Activated naive CD8-positive, alpha-beta T cell treated with anti-CD3 and anti-CD28 coated beads, Interleukin-2, amount 50 U/mL, for 24 hours (primary cell): ENCODE measurements around the gene TCF3.
"Not testable (repeated sequence)": the region's sequence is repeated elsewhere in the genome, so short reads cannot be mapped to it uniquely, and the experiment has no call there.

Source experiments
- ATAC-seq: fragments of 150-1000 bp; cut with Tn5 transposase; one replicate; pipeline ENCODE4 v1.10.0; 2021
- DNase-seq: peaks from one replicate; pipeline ENCODE4 v3.0.0; 2021
- H3K27ac Mint-ChIP-seq: one replicate; pipeline ENCODE4 v1.8.0; 2021; ENCODE audit warnings: mild to moderate bottlenecking, mixed read lengths
- H3K27me3 Mint-ChIP-seq: one replicate; pipeline ENCODE4 v1.8.0; 2021; ENCODE audit warnings: mixed read lengths
- H3K36me3 Mint-ChIP-seq: one replicate; pipeline ENCODE4 v1.8.0; 2021; ENCODE audit warnings: low read depth, mixed read lengths
- H3K4me1 Mint-ChIP-seq: one replicate; pipeline ENCODE4 v1.8.0; 2021; ENCODE audit warnings: mixed read lengths
- H3K4me3 Mint-ChIP-seq: one replicate; pipeline ENCODE4 v1.8.0; 2021; ENCODE audit warnings: mild to moderate bottlenecking, moderate library complexity, mixed read lengths
- H3K9me3 Mint-ChIP-seq: one replicate; pipeline ENCODE4 v1.8.0; 2021; ENCODE audit warnings: mixed read lengths

Gene TCF3

DNA sequence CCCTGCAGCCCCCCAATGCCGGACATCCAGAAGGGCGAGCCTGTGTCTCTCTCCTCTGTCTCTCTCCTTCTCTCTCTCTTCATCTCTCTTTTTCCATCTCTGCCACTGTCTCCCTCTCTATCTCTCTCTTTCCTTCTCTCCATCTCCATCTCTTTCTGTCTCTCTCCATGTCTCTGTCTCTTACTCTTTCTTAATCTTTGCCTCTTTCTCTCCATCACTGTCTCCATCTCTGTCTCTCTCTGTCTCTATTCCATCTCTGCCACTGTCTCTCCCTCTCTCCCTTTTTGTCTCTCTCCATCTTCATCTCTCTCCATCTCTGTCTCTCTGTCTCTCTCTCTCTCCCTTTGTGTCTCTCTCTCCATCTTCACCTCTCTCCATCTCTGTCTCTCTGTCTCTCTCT lies 25.7 kb upstream of the TCF3 start:
- H3K9me3 Mint-ChIP-seq: no peaks in the 10 kb centered on the region
- H3K36me3 Mint-ChIP-seq: no peaks in the 10 kb centered on the region
- H3K4me1 Mint-ChIP-seq: no peaks in the 10 kb centered on the region
- no peak for DNase-seq
- H3K27me3 Mint-ChIP-seq: peaks cover 59% of the 10 kb centered on the region
- no peak overlapping the region for H3K27ac Mint-ChIP-seq
- ATAC-seq: no peak
- no peak overlapping the region for H3K4me3 Mint-ChIP-seq

DNA sequence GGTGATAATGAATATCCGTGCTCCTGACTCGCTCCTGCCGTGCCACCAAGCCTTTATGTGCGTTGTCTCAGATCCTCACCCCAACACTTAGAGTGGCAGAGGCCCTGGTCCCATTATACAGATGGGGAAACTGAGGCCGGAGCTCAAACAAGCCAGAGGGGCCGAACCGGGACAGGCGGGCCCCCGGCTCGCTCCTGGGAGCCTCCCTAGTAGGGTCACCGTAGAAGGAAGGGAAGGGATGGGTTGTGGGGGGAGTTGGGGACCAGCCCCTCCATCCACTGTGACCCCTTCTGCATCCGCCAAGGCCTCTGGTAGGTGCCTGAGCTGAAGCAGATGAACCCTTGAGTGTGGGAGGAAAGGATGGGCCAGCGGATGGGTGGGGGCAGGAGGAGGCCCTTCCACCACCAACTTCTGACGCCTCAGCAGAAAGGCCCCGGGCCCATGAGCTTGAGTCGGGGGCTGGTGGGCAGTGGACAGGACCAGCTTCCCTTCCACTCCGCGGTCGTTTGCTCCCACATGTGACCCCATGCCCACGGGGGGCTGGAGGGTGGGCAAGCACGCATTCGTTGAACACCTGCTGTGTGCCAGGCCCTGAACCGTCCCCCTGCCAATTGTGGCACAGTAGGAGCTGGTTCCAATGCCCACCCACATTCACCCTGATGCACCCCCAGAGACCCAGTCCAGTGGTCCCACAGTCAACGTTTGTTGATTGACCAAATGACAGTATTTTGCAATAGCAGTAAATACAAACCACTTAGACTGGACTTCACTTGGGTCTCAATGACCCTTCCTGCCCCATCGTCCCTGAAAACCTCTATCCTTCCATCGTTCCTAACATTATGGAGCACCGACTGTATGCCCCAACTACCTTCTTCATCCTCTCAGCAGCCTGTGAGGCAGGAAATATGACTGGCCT lies 24.2 kb upstream of the TCF3 start:
- H3K27me3 Mint-ChIP-seq: peaks cover 56% of the 10 kb centered on the region
- peaks cover 3% of the 10 kb centered on the region for H3K4me1 Mint-ChIP-seq
- no peaks in the 10 kb centered on the region for H3K9me3 Mint-ChIP-seq
- no peak overlapping the region for H3K27ac Mint-ChIP-seq
- H3K4me3 Mint-ChIP-seq: no peak overlapping the region
- ATAC-seq (no peak), DNase-seq (no peak)
- no peaks in the 10 kb centered on the region for H3K36me3 Mint-ChIP-seq

DNA sequence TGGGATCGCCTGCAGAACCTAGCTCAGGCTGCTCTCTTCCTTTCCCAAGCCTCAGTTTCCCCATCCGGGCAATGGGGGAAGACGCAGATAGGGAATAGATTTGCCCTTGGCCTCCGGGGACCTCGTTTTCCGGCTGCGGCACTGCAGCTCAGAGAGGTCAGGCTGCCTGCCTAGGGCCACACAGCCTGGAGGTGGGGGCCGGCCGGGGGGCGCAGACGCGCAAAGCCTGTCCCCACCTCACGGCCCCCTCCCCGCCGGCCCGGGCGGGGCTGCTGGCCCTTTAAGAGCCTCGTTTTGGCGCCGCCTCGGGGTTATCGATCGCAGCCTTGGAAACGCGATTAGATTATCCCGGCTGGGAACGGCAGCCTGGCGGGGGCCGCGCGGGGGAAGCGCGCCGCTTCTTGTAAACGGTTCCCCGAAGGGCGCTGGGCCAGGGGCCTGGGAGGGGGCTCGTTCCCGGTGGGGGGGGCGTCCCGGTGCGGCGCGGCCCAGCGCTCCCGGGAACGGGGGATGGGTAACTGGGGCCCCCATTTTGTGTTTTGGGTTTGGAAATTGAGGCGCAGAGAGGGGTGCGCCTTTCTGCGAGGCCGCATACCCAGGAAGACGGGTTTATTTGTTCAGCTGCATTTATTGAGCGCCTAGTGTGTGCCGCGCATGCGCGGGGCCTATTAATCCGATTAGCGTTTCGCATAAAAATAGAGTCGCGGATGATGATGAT lies 23.4 kb upstream of the TCF3 start:
- DNase-seq: no peak
- H3K27ac Mint-ChIP-seq: no peak overlapping the region
- H3K27me3 Mint-ChIP-seq: peaks cover 60% of the 10 kb centered on the region
- no peak for ATAC-seq
- peaks cover 4% of the 10 kb centered on the region for H3K4me1 Mint-ChIP-seq
- H3K4me3 Mint-ChIP-seq: no peak overlapping the region
- H3K36me3 Mint-ChIP-seq: no peaks in the 10 kb centered on the region
- no peaks in the 10 kb centered on the region for H3K9me3 Mint-ChIP-seq

DNA sequence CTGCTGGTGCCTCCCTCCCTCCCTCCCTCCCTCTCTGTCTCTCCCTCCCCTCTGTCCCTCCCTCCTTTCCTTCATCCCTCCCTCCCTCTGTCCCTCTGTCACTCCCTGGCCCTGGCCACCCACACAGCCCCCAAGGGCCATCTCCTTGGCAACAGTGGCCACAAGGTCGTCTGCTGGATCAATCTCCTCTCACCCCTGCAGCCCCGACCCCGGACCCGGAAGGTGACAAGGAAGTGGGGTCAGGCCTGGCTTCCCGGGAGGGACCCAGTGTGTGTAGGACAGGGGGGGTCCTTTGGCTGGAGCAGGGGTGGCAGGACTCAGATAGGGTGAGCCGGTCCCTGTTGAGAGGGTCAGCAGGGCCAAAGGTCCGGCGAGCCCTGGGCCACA lies 21.9 kb upstream of the TCF3 start:
- H3K27me3 Mint-ChIP-seq: peaks cover 60% of the 10 kb centered on the region
- no peak overlapping the region for H3K27ac Mint-ChIP-seq
- no peak for ATAC-seq
- H3K36me3 Mint-ChIP-seq: no peaks in the 10 kb centered on the region
- no peaks in the 10 kb centered on the region for H3K9me3 Mint-ChIP-seq
- no peak overlapping the region for H3K4me3 Mint-ChIP-seq
- peaks cover 4% of the 10 kb centered on the region for H3K4me1 Mint-ChIP-seq
- no peak for DNase-seq

DNA sequence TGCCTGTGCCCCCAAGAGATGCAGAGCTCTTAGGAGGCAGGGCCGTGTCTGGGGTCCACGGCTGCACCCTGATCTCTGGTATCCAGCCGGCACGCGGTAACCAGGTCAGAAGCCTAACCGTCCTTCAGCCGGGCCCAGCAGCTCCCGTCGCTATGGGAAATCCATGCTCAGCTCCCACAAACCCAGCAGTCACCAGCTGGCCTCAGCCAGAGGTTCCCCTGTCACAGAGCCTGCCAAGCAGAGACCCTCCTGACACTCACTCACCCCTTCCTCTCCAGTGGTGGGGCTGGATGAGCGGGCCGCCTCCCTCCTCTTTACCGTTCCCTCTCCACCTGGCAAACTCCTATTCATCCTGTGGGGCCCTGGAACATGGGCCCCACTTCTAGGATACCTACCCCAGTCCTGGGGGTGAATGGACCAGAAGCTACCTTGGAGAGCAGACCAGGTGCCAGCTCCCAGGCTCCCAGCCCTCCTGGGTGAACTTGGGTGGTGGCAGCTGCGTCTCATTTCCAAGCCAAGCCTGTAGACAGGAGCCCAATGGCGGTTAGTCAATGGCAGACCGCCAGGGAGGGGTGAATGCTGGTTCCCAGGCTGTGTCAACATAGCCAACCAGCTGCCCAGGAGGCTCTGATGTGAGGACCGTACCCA lies 21.4 kb upstream of the TCF3 start:
- no peaks in the 10 kb centered on the region for H3K36me3 Mint-ChIP-seq
- no peaks in the 10 kb centered on the region for H3K9me3 Mint-ChIP-seq
- no peak for DNase-seq
- H3K4me1 Mint-ChIP-seq: peaks cover 8% of the 10 kb centered on the region
- no peak overlapping the region for H3K4me3 Mint-ChIP-seq
- no peak for ATAC-seq
- H3K27ac Mint-ChIP-seq: no peak overlapping the region
- H3K27me3 Mint-ChIP-seq: peaks cover 63% of the 10 kb centered on the region

DNA sequence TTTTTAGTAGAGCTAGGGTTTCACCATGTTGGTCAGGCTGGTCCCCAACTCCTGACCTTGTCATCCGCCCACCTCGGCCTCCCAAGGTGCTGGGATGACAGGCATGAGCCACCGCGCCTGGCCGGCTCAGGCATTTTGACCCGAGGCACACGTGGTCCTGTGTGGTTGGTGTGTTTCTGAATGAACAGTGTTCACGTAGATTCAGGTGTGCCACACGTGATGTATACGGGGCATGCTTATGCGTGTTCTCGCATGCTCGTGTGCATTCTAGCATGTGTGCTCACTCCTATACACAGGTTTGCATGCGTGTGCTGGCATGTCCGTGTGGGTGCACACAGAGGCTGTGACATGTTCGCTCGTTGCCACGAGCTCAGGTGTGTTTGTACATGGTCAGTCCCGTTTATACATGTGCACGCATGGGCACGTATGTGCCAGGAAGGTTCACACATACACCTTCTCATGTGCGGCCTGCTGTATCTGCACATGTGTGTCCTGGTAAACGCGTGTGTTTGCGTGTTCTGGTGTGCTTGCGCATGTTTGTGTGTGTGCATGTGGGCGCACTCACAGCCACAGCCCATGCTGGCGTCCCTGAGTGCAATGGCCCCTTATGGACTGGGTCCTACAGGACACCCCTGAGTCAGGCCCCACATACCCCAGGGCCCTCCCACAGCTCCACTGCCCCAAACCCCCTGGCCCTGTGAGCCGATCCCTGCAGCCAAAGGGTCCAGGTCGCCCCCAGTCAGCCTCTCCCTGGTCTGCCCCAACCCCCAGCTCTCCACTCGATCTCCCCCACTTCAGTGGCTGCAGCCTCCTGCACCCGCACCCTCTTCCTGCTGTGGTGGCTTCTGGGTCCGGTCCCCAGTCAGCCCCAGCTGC lies 20.6 kb upstream of the TCF3 start:
- Mint-ChIP-seq H3K36me3 (no peaks in the 10 kb centered on the region), H3K9me3 (no peaks in the 10 kb centered on the region), H3K4me1 (peaks cover 14% of the 10 kb centered on the region), H3K27me3 (peaks cover 64% of the 10 kb centered on the region), H3K4me3 (no peak overlapping the region), H3K27ac (no peak overlapping the region)
- DNase-seq (no peak), ATAC-seq (no peak)

DNA sequence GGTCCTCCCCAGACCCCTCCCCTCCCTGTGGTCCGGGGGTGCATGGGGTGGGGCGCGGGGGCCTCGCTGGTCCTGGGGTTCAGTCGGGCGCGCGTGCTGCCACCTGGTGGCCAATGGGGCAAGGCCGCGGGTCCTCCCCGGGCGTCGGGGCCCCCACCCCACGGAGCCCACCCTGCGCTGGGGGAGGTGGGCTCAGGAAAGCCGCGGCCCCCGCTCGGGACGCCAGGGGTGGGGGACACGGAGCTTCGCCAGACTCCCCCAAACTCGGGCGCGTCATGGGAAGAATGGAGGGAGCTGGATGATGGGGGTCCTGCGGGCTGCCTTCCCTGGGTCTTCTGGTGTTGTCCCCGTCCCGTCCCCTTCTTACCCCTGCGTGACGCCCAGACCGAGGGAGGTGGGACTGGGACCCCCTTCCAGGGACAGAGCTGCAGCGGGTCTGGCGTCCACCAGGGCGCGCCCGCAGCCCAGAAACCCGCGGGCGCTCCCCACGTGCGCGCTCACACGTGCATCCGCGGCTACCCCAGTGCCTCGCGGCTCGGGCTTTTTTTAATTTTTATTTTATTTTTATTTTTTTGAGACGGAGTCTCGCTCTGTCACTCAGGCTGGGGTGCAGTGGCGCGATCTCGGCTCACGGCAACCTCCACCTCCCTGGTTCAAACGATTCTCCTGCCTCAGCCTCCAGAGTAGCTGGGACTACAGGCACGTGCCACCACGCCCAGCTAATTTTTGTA lies 19.8 kb upstream of the TCF3 start:
- H3K36me3 Mint-ChIP-seq: no peaks in the 10 kb centered on the region
- H3K27me3 Mint-ChIP-seq: peaks cover 64% of the 10 kb centered on the region
- no peak overlapping the region for H3K27ac Mint-ChIP-seq
- no peaks in the 10 kb centered on the region for H3K9me3 Mint-ChIP-seq
- peak overlapping the region; percentile 26 for H3K4me3 Mint-ChIP-seq
- DNase-seq (peak; percentile 75), ATAC-seq (peak; percentile 35)
- H3K4me1 Mint-ChIP-seq: peaks cover 20% of the 10 kb centered on the region

DNA sequence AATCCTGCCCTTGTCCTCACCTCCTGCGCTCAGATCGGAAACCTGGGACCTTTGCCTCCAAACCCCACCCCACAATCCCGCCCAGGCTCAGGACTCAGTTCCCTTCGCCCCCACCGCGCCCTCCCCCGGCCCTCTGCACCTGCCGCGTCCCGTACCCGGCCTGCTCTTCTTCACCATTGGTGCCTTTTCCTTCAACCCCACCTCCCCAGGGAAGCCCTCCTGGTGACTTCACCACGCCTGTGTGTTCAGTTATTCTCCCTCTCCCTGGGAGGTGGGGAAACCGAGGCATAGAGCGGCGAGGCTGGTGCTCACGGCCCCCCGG lies 19.3 kb upstream of the TCF3 start:
- DNase-seq (no peak), ATAC-seq (peak; percentile 35)
- Mint-ChIP-seq H3K36me3 (no peaks in the 10 kb centered on the region), H3K4me3 (no peak overlapping the region), H3K4me1 (peaks cover 20% of the 10 kb centered on the region), H3K9me3 (no peaks in the 10 kb centered on the region), H3K27me3 (peaks cover 61% of the 10 kb centered on the region), H3K27ac (no peak overlapping the region)

DNA sequence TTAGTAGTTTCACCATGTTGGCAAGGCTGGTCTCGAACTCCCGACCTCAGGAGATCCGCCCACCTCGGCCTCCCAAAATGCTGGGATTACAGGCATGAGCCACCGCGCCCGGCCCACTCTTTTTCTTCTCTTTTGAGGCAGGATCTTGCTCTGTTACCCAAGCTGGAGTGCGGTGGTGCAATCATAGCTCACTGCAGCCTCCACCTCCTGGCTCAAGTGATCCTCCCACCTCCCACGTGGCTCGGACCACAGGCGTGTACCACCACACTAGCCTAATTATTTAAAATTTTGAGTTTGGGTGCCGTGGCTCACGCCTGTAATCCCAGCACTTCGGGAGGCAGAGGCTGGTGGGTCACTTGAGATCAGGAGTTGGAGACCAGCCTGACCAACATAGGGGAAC lies 18.3 kb upstream of the TCF3 start:
- Mint-ChIP-seq H3K4me1 (peaks cover 21% of the 10 kb centered on the region), H3K27me3 (peaks cover 56% of the 10 kb centered on the region)
- ATAC-seq, DNase-seq, H3K36me3 Mint-ChIP-seq, H3K27ac Mint-ChIP-seq, H3K9me3 Mint-ChIP-seq, H3K4me3 Mint-ChIP-seq: not testable (repeated sequence)

DNA sequence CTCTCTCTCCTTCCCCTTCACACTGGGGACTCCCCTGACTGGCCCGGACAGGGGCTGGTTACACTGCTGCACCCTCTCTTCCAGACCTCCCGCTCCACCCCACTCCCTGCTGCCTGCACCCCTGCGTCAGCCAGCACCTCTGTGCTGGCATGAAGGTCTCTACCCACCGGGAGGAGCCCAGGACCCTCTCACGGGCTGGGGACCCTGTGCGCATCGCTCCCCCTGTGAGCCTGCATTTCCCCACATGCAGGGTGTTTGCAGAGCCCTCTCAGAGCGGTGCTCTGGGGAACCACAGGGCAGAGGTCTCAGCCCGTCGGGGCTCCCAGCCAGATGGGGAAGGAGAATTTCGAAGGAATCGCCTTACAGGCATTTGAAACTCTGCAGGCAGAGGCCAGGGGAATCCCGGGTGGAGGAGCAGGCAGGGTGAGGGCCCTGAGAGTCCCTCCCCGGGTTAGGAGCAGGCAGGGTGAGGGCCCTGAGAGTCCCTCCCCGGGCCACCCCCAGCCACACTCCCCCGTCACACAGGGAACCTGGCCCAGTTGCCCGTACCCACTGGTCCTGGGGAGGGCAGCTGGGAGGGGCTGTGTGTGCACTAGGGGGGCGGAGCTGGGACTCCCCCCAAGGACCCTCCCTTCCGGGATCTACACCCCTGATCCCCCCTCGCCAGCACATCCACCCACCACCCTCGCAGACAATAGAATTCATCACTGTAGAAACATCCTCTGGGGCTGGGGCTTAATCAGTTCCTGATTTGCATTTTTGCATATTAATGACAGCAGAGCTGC lies 16.3 kb upstream of the TCF3 start:
- DNase-seq (peak; percentile 34), ATAC-seq (peak; percentile 44)
- Mint-ChIP-seq H3K4me3 (peak overlapping the region; percentile 34), H3K27me3 (peaks cover 46% of the 10 kb centered on the region), H3K9me3 (no peaks in the 10 kb centered on the region), H3K4me1 (peaks cover 31% of the 10 kb centered on the region), H3K27ac (peak overlapping the region; percentile 12), H3K36me3 (no peaks in the 10 kb centered on the region)

DNA sequence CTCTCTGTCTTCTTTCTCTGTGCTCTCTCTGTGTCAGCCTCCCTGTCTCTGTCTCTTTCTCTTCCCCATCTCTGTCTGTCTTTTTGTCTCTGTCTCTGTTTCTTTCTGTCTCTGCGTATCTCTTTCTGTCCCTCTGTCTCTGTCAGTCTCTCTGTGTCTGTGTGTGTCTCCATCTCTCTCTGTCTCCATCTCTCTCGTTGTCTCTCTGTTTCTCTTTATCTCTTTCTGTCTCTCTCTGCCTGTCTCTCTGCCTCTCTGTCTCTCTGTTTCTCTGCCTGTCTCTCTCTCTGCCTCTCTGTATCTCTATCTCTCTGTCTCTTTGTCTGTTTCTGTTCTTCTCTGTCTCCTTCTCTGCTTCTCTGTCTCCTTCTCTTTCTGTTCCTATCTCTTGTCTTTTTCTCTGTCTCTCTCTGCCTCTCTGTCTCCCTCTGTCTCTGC lies 15.7 kb upstream of the TCF3 start:
- H3K4me3 Mint-ChIP-seq: peak overlapping the region; percentile 2
- ATAC-seq: no peak
- H3K9me3 Mint-ChIP-seq: no peaks in the 10 kb centered on the region
- peaks cover 42% of the 10 kb centered on the region for H3K27me3 Mint-ChIP-seq
- peaks cover 31% of the 10 kb centered on the region for H3K4me1 Mint-ChIP-seq
- peak overlapping the region; percentile 12 for H3K27ac Mint-ChIP-seq
- DNase-seq: no peak
- no peaks in the 10 kb centered on the region for H3K36me3 Mint-ChIP-seq

DNA sequence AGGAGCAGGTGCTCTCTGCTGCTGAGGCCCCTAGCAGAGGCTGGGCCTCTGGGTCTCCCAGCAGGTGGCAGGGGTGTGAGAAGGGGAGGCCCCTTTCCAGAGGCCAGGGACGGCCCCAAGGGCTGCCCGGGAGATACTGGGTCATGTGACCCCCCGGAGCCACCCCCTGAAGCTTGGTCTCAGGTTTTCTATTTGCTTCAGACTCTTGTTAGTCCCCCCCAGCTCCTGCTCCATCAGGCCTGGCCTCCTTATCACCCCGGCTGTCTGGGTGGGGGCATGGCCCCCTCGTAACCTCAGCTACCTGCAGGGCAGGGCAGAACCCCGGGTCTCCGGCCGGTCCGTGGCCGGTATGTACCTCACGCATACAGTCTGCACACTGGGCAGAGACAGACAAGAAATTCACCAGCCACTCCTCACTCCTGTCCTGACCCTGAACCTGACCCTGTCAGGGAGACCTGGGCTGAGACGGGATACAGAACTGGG lies 13.2 kb upstream of the TCF3 start:
- DNase-seq (no peak), ATAC-seq (no peak)
- H3K4me3 Mint-ChIP-seq: no peak overlapping the region
- no peaks in the 10 kb centered on the region for H3K36me3 Mint-ChIP-seq
- no peaks in the 10 kb centered on the region for H3K9me3 Mint-ChIP-seq
- peaks cover 37% of the 10 kb centered on the region for H3K4me1 Mint-ChIP-seq
- no peak overlapping the region for H3K27ac Mint-ChIP-seq
- H3K27me3 Mint-ChIP-seq: peaks cover 30% of the 10 kb centered on the region

DNA sequence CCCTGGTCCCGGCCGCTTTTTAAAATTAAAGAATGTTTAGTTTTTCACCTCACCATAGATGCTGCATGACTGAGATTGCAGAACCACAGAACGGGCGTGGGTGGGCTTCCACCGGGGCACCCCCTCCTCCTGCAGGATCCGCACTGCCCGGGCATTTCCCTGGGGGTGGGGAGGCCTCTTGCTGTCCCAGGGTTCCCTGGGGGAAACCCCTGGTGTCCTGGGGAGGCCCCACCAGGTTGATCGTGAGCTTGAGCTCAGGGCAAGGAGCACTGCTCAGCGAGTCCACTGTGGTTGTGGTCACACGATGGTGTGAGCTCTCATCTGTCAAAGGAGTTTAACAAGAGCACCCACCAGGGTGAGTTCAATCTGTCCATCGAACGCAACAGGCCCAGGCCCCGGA lies 11.4 kb upstream of the TCF3 start:
- no peaks in the 10 kb centered on the region for H3K36me3 Mint-ChIP-seq
- H3K4me1 Mint-ChIP-seq: peaks cover 37% of the 10 kb centered on the region
- peak; percentile 74 for DNase-seq
- H3K4me3 Mint-ChIP-seq: no peak overlapping the region
- ATAC-seq: peak; percentile 62
- no peaks in the 10 kb centered on the region for H3K9me3 Mint-ChIP-seq
- H3K27me3 Mint-ChIP-seq: peaks cover 20% of the 10 kb centered on the region
- H3K27ac Mint-ChIP-seq: no peak overlapping the region
